GM19467 (cell line): ENCODE measurements around the gene LENEP.

Experiments used
- ATAC-seq: cut with Tn5 transposase; IDR thresholded peaks from one replicate; pipeline ENCODE4 v1.9.1; 2021; ENCODE audit warnings: mild to moderate bottlenecking, moderate library complexity; ENCODE audit not compliant: unreplicated experiment

LENEP gene

GRCh38 chr1:155026154-155026553 is 32.8 kb downstream of the LENEP start:
- no peak for ATAC-seq

- ATAC-seq: no peak
Observed at GRCh38 chr1:155026588-155026987, 33.2 kb downstream of the LENEP start.

- no peak for ATAC-seq
Observed at GRCh38 chr1:155029513-155030242, 36.3 kb downstream of the LENEP start.

GRCh38 chr1:155030243-155030795 is 36.9 kb downstream of the LENEP start:
- ATAC-seq: no peak

- ATAC-seq: no peak
Observed at GRCh38 chr1:155030899-155031298, 37.5 kb downstream of the LENEP start.

GRCh38 chr1:155032886-155033285 is 39.5 kb downstream of the LENEP start:
- no peak for ATAC-seq

GRCh38 chr1:155033524-155033923 is 40.1 kb downstream of the LENEP start, which contains the start of the genes DCST1 and DCST2:
DCST1 (plus strand) TSS chr1:155033824; CDS start chr1:155034037, 213 bp downstream.
DCST2 (minus strand) TSS chr1:155033781; CDS start chr1:155033701, 80 bp downstream.
- ATAC-seq: no peak

- no peak for ATAC-seq
Observed at GRCh38 chr1:155034318-155035208, 41.2 kb downstream of the LENEP start.

GRCh38 chr1:155035936-155036335 is 42.5 kb downstream of the LENEP start:
- ATAC-seq: no peak

GRCh38 chr1:155037043-155037442 is 43.7 kb downstream of the LENEP start:
- ATAC-seq: no peak

GRCh38 chr1:155037851-155038441 is 44.6 kb downstream of the LENEP start:
- no peak for ATAC-seq

- ATAC-seq: no peak
Observed at GRCh38 chr1:155038602-155039307, 45.4 kb downstream of the LENEP start.

- ATAC-seq: no peak
Observed at GRCh38 chr1:155039308-155039669, 45.9 kb downstream of the LENEP start.

GRCh38 chr1:155040358-155041093 is 47.1 kb downstream of the LENEP start:
- ATAC-seq: no peak

- ATAC-seq: no peak
Observed at GRCh38 chr1:155042789-155043188, 49.4 kb downstream of the LENEP start.

GRCh38 chr1:155043301-155043702 is 49.9 kb downstream of the LENEP start:
- ATAC-seq: no peak

- no peak for ATAC-seq
Observed at GRCh38 chr1:155043793-155044192, 50.4 kb downstream of the LENEP start.
